ENCODE data around the gene KIRREL3.

DNA sequence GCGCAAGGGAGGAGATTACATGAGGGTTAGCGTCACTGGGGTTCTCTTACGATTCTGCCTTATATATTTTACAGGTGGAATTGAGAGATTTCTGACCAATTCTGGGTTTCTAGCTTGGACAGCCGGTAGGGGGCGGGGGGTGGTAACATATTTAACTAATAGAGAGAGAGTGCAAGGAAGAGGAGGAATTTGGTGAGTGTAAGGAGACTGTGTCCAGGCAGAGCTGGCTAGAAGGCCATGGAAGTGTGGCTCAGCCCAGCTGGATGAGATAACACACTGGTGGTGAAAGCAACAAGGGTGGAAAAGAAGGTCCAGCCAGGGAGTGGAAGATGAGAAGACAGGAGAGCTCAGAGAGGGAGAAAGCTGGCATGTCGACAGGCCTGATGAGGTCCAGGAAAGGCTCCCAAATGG lies 588.6 kb downstream of the KIRREL3 start:
- TF ChIP-seq POLR2AphosphoS5 (IDR thresholded peaks at IDR 0.05) (no peak), CTCF (IDR thresholded peaks at IDR 0.05) (no peak)

Measured in prostate gland (tissue), 2 donors.